ENCODE measurements around the gene APLP2. TPM values are rescaled to one million over a fixed set of nuclear protein-coding genes. Genes with fewer than 3 reads are reported as not detected.

Gene APLP2
- total RNA-seq, 1 experiment from 2014 or later, result 210 TPM

GRCh38 chr11:130051082-130051481, 18.6 kb upstream of the APLP2 start:
- no peak for TF ChIP-seq TCF7L2 (IDR thresholded peaks at IDR 0.05; ENCODE audit: borderline replicate concordance, extremely low read depth, insufficient read depth, insufficient read length)
- TF ChIP-seq RAD21 (IDR thresholded peaks at IDR 0.05; ENCODE audit: low read depth), result no peak
- no peak for TF ChIP-seq ZBTB33 (IDR thresholded peaks at IDR 0.05; ENCODE audit: extremely low read depth, insufficient replicate concordance, low read length)
- TF ChIP-seq EZH2 (IDR thresholded peaks at IDR 0.05), result no peak
- no peak for TF ChIP-seq FOSL1 (IDR thresholded peaks at IDR 0.05; ENCODE audit: low read depth)
- TF ChIP-seq CTCF (IDR thresholded peaks at IDR 0.05 in 2 of 3, conservative IDR thresholded peaks at IDR 0.05 in 1 of 3; ENCODE audit: borderline replicate concordance in 1 of 3, insufficient read depth in 1 of 3, low read depth in 2 of 3, low read length in 2 of 3), result no peak
- no peak for TF ChIP-seq CEBPB (IDR thresholded peaks at IDR 0.05; ENCODE audit: low read depth)
- no peak for TF ChIP-seq MAX (IDR thresholded peaks at IDR 0.05)
- TF ChIP-seq ELF1 (IDR thresholded peaks at IDR 0.05; ENCODE audit: borderline replicate concordance, low read depth), result no peak
- no peak overlapping the region for H3K4me2 ChIP-seq (ENCODE audit: low read length)
- no peaks in the 10 kb centered on the region for H3K9me2 ChIP-seq (ENCODE audit: insufficient read depth)
- H3K36me3 ChIP-seq (ENCODE audit: control insufficient read depth in 1 of 2, insufficient read depth in 2 of 2, low read length in 2 of 2), result no peaks in the 10 kb centered on the region
- H4K20me1 ChIP-seq (ENCODE audit: insufficient read depth), result no peaks in the 10 kb centered on the region
- peaks cover 0 to 5% of the 10 kb centered on the region in 2 experiments; a peak in 2 of 4 replicates for H3K4me1 ChIP-seq (ENCODE audit: control insufficient read depth in 1 of 2, insufficient read depth in 2 of 2, low read length in 2 of 2)
- BruUV-seq (replicated peaks), result no TSS peak
- ChIA-PET CTCF (no interaction called here), POLR2A (no interaction called here), RAD21 (ENCODE audit: low non-redundant PET in 1 of 2, low total read pairs in 2 of 2, uncharacterized antibody in 2 of 2, unreplicated experiment in 2 of 2) (no interaction called here)
- H3K79me2 ChIP-seq (ENCODE audit: insufficient read depth, low read length), result no peaks in the 10 kb centered on the region
- intact Hi-C loops (cut with micrococcal nuclease), result no loop called here
- H3K9ac ChIP-seq (ENCODE audit: low read length), result no peak overlapping the region
- H3K27me3 ChIP-seq (ENCODE audit: insufficient read depth, low read length), result no peaks in the 10 kb centered on the region
- no peak overlapping the region for H2AFZ ChIP-seq (ENCODE audit: low read depth, low read length, poor library complexity, severe bottlenecking)
- ATAC-seq (no peak), DNase-seq (ENCODE audit: low read depth, low spot score) (no peak)
- H3K9me3 ChIP-seq (ENCODE audit: control insufficient read depth in 1 of 2, insufficient read depth in 1 of 2, low read depth in 1 of 2, low read length in 2 of 2), result no peaks in the 10 kb centered on the region
- no peak overlapping the region for H3K4me3 ChIP-seq (replicated peaks in 1 of 2; ENCODE audit: low read depth in 1 of 2, low read length in 2 of 2)
- H3K27ac ChIP-seq (ENCODE audit: low read depth, low read length), result no peak overlapping the region
